GM12872 (cell line): Measurements from ENCODE around the gene COL23A1.

Experiments
- CTCF ChIP-seq: IDR thresholded peaks from 3 replicates; pipeline ENCODE4 v1.5.1; 2011; ENCODE audit warnings: low read depth, mild to moderate bottlenecking, low read length, moderate library complexity; ENCODE audit not compliant: insufficient read depth

Gene COL23A1

GRCh38 chr5:178238711-178239592 is 351.2 kb downstream of the COL23A1 start:
- no peak for TF ChIP-seq CTCF

- TF ChIP-seq CTCF = no peak
Observed at GRCh38 chr5:178238313-178238635, 351.9 kb downstream of the COL23A1 start.

GRCh38 chr5:178237431-178238312 is 352.5 kb downstream of the COL23A1 start:
- TF ChIP-seq CTCF = no peak

- TF ChIP-seq CTCF = no peak
Observed at GRCh38 chr5:178236679-178237078, 353.5 kb downstream of the COL23A1 start.

- no peak for TF ChIP-seq CTCF
Observed at GRCh38 chr5:178236126-178236525, 354.1 kb downstream of the COL23A1 start.

- TF ChIP-seq CTCF = no peak
Observed at GRCh38 chr5:178235588-178235974, 354.6 kb downstream of the COL23A1 start.
